Astrocyte of the hippocampus (primary cell): ENCODE data around the gene PAF1.
A peak's percentile ranks its signal among the peaks of the same experiment; 100 is the strongest.
"Not testable (repeated sequence)": the region's sequence is repeated elsewhere in the genome, so short reads cannot be mapped to it uniquely, and the experiment has no call there.

ENCODE experiments used
- DNase-seq: peaks from one replicate; pipeline ENCODE4 v3.0.0; 2011; ENCODE audit warnings: low read depth, low spot score

Gene PAF1

GRCh38 chr19:39355253-39355652 is 35.7 kb downstream of the PAF1 start:
- DNase-seq = no peak

- DNase-seq = no peak
Measured at GRCh38 chr19:39352381-39353255, 38.3 kb downstream of the PAF1 start.

GRCh38 chr19:39351537-39352064 is 39.3 kb downstream of the PAF1 start:
- DNase-seq = no peak

GRCh38 chr19:39350156-39350555 is 40.8 kb downstream of the PAF1 start:
- DNase-seq = no peak

GRCh38 chr19:39349326-39349725 is 41.6 kb downstream of the PAF1 start:
- no peak for DNase-seq

- peak; percentile 64 for DNase-seq
Measured at GRCh38 chr19:39347332-39348164, 43.4 kb downstream of the PAF1 start.

- no peak for DNase-seq
Measured at GRCh38 chr19:39345956-39346355, 45.0 kb downstream of the PAF1 start.

- peak; percentile 45 for DNase-seq
Measured at GRCh38 chr19:39342647-39343305, 48.1 kb downstream of the PAF1 start.

GRCh38 chr19:39341719-39342604 is 48.9 kb downstream of the PAF1 start, which contains the start of gene SAMD4B:
Gene SAMD4B (plus strand): TSS chr19:39342421. CDS start chr19:39356894, 14,473 bp downstream.
- peak; percentile 99 for DNase-seq

- DNase-seq = no peak
Measured at GRCh38 chr19:39341129-39341718, 49.7 kb downstream of the PAF1 start.

- not testable (repeated sequence) for DNase-seq
Measured at GRCh38 chr19:39340156-39340555, 50.8 kb downstream of the PAF1 start.

- DNase-seq = no peak
Measured at GRCh38 chr19:39339674-39340073, 51.2 kb downstream of the PAF1 start.

- no peak for DNase-seq
Measured at GRCh38 chr19:39336483-39336882, 54.4 kb downstream of the PAF1 start.
